Loucy (cell line): ENCODE data around the gene TEX35.

Experiments
- EZH2phosphoT487 ChIP-seq: fragments of 200-600 bp; IDR thresholded peaks from 2 replicates; pipeline ENCODE4 v1.6.1; 2018; ENCODE audit warnings: antibody characterized with exemption, mild to moderate bottlenecking, moderate library complexity, borderline replicate concordance
- TF ChIP-seq, protein P1 (sequence below): fragments of 200-600 bp; sonication (generic); conservative IDR thresholded peaks from 2 replicates; pipeline ENCODE4 v1.5.1; 2014; ENCODE audit warnings: mild to moderate bottlenecking, antibody characterized with exemption, low read length

DNA sequence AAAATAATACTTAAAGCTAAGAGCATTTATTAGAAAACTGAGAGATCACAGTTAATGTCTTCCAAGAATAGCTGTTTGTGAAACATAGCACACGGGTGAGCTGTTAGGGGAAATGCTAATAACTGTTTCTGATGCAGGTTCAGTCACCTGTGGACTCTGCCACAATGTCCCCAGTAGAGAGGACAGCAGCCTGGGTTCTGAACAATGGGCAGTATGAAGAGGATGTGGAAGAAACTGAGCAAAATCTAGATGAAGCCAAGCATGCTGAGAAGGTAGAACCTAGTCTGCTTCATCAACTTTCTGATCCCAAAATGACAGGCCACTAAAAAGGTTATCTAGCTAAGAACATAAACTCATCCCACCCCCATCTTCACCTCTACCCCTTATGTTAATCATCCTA lies 48.8 kb upstream of the TEX35 start:
- TF ChIP-seq, protein P1, sequence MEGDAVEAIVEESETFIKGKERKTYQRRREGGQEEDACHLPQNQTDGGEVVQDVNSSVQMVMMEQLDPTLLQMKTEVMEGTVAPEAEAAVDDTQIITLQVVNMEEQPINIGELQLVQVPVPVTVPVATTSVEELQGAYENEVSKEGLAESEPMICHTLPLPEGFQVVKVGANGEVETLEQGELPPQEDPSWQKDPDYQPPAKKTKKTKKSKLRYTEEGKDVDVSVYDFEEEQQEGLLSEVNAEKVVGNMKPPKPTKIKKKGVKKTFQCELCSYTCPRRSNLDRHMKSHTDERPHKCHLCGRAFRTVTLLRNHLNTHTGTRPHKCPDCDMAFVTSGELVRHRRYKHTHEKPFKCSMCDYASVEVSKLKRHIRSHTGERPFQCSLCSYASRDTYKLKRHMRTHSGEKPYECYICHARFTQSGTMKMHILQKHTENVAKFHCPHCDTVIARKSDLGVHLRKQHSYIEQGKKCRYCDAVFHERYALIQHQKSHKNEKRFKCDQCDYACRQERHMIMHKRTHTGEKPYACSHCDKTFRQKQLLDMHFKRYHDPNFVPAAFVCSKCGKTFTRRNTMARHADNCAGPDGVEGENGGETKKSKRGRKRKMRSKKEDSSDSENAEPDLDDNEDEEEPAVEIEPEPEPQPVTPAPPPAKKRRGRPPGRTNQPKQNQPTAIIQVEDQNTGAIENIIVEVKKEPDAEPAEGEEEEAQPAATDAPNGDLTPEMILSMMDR: no peak
- no peak for TF ChIP-seq EZH2phosphoT487
